Ovary (tissue), 3 donors: ENCODE results near the gene CD200R1.

Experiments used
- CTCF ChIP-seq, 3 donors: fragments of 450-650 bp in 2 of 3; fragments of 200-600 bp in 1 of 3; IDR thresholded peaks; one replicate each; pipeline versions ENCODE4 v1.5.1 to v1.8.0; 2016 to 2022; ENCODE audit warnings: antibody characterized with exemption in 3 of 3, mild to moderate bottlenecking in 1 of 3
- EP300 ChIP-seq: sonication (generic); formaldehyde crosslinking; IDR thresholded peaks from one replicate; pipeline ENCODE4 v1.6.1; 2017; ENCODE audit warnings: antibody characterized with exemption
- POLR2A ChIP-seq: fragments of 450-650 bp; IDR thresholded peaks from one replicate; pipeline ENCODE4 v1.6.1; 2017; ENCODE audit warnings: antibody characterized with exemption, mild to moderate bottlenecking, moderate library complexity
- donor health status: DM: no; HTN: no; CAD: no.

- no peak for TF ChIP-seq POLR2A
- no peak for TF ChIP-seq CTCF (IDR thresholded peaks at IDR 0.05)
- no peak for TF ChIP-seq EP300
Measured at GRCh38 chr3:112963683-112964082, 11.2 kb downstream of the CD200R1 start.
